Measurements from ENCODE around the gene TMEM154.

Gene TMEM154

GRCh38 chr4:152676052-152676854 is 3.5 kb downstream of the TMEM154 start:
- no peak for TF ChIP-seq EZH2 (IDR thresholded peaks at IDR 0.05; ENCODE audit: borderline replicate concordance, low read length)
- TF ChIP-seq CTCF (IDR thresholded peaks at IDR 0.05; ENCODE audit: low read length): no peak
- Histone ChIP-seq H3K4me2 (ENCODE audit: low read length) (peak overlapping the region; percentile 12; the same call in 1 of the 2 replicates), H3K4me1 (ENCODE audit: insufficient read depth, low read length, severe bottlenecking) (peaks cover 52% of the 10 kb centered on the region), H3K4me3 (ENCODE audit: low read depth, low read length, poor library complexity, severe bottlenecking) (no peak overlapping the region), H3F3A (ENCODE audit: insufficient read depth, low read length) (no peaks in the 10 kb centered on the region), H3K79me2 (ENCODE audit: insufficient read depth, low read length) (no peaks in the 10 kb centered on the region), H3K9ac (ENCODE audit: low read length) (no peak overlapping the region), H4K20me1 (ENCODE audit: insufficient read depth, low read length) (no peaks in the 10 kb centered on the region), H3K9me3 (ENCODE audit: low read length) (no peaks in the 10 kb centered on the region), H3K27me3 (ENCODE audit: insufficient read depth, low read length) (no peaks in the 10 kb centered on the region), H3K9me2 (ENCODE audit: low read depth, low read length) (no peaks in the 10 kb centered on the region), H3K27ac (ENCODE audit: low read depth, low read length, poor library complexity, severe bottlenecking) (no peak overlapping the region), H3K36me3 (ENCODE audit: insufficient read depth, low read length) (no peaks in the 10 kb centered on the region; the same call in 1 of the 2 replicates), H2AFZ (ENCODE audit: low read length) (no peak overlapping the region)

- Histone ChIP-seq H3K36me3 (ENCODE audit: insufficient read depth, low read length) (no peaks in the 10 kb centered on the region; the same call in 1 of the 2 replicates), H4K20me1 (ENCODE audit: insufficient read depth, low read length) (no peaks in the 10 kb centered on the region), H3K27me3 (ENCODE audit: insufficient read depth, low read length) (no peaks in the 10 kb centered on the region), H3K4me2 (ENCODE audit: low read length) (no peak overlapping the region), H3K9me2 (ENCODE audit: low read depth, low read length) (no peaks in the 10 kb centered on the region), H3K4me3 (ENCODE audit: low read depth, low read length, poor library complexity, severe bottlenecking) (no peak overlapping the region), H3K79me2 (ENCODE audit: insufficient read depth, low read length) (no peaks in the 10 kb centered on the region), H3F3A (ENCODE audit: insufficient read depth, low read length) (no peaks in the 10 kb centered on the region), H3K4me1 (ENCODE audit: insufficient read depth, low read length, severe bottlenecking) (peaks cover 47% of the 10 kb centered on the region), H3K9ac (ENCODE audit: low read length) (no peak overlapping the region), H3K9me3 (ENCODE audit: low read length) (no peaks in the 10 kb centered on the region), H2AFZ (ENCODE audit: low read length) (no peak overlapping the region), H3K27ac (ENCODE audit: low read depth, low read length, poor library complexity, severe bottlenecking) (no peak overlapping the region)
- TF ChIP-seq EZH2 (IDR thresholded peaks at IDR 0.05; ENCODE audit: borderline replicate concordance, low read length) (no peak), CTCF (IDR thresholded peaks at IDR 0.05; ENCODE audit: low read length) (no peak)
These were observed 5.4 kb downstream of the TMEM154 start for GRCh38 chr4:152674359-152674758.

- Histone ChIP-seq H3K4me2 (ENCODE audit: low read length) (no peak overlapping the region), H3K27ac (ENCODE audit: low read depth, low read length, poor library complexity, severe bottlenecking) (no peak overlapping the region), H4K20me1 (ENCODE audit: insufficient read depth, low read length) (no peaks in the 10 kb centered on the region), H3K4me3 (ENCODE audit: low read depth, low read length, poor library complexity, severe bottlenecking) (no peak overlapping the region), H2AFZ (ENCODE audit: low read length) (no peak overlapping the region), H3K9ac (ENCODE audit: low read length) (no peak overlapping the region), H3F3A (ENCODE audit: insufficient read depth, low read length) (no peaks in the 10 kb centered on the region), H3K9me3 (ENCODE audit: low read length) (no peaks in the 10 kb centered on the region), H3K27me3 (ENCODE audit: insufficient read depth, low read length) (no peaks in the 10 kb centered on the region), H3K79me2 (ENCODE audit: insufficient read depth, low read length) (no peaks in the 10 kb centered on the region), H3K4me1 (ENCODE audit: insufficient read depth, low read length, severe bottlenecking) (peaks cover 47% of the 10 kb centered on the region), H3K36me3 (ENCODE audit: insufficient read depth, low read length) (no peaks in the 10 kb centered on the region; the same call in 1 of the 2 replicates), H3K9me2 (ENCODE audit: low read depth, low read length) (no peaks in the 10 kb centered on the region)
- TF ChIP-seq EZH2 (IDR thresholded peaks at IDR 0.05; ENCODE audit: borderline replicate concordance, low read length): no peak
- no peak for TF ChIP-seq CTCF (IDR thresholded peaks at IDR 0.05; ENCODE audit: low read length)
These were observed 6.3 kb downstream of the TMEM154 start for GRCh38 chr4:152673489-152673888.

All from OCI-LY1 (cell line).